T1000 (cell line): ENCODE results near the gene MME.

Experiments used
- DNase-seq: peaks from one replicate; lab custom pipeline; 2025; ENCODE audit warnings: mixed read lengths; lab: John Stamatoyannopoulos, UW

Gene MME

DNA sequence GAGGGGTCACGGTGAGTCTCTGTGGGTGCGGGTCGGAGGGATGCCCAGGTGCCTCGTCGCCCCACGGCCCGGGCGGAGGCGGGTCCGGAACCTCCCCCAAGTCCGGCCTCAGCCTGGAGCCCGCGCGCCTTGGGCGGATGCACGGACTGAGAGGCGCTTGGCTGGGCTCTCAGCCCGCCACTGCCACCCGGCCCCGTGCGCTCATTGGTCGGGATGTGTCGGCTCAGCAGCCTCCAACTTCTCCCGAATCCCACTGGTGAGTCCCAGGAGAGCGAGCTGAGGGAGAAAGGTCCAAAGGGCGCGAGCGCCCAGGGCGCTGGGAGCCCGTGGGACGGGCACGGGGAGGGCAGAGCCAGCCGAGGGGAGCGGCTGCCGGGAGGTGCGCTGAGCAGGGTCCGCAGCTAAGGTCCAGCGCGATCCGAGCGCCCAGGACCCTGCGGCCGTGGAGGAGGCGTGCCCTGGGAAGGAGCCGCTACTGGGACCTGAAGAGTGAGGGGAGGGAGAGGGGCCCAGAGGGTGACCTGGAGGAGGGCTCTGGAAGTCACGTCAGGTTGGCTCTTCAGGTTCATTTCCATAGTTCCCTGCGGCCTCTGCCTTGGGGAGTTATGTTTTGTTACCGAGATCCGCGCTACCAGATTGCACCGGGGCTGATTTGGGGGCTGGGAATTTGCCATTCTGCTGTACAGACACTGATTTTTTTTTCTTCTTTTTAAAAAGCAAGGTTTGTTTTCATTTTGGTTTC lies at the start of gene MME:
Gene MME, plus strand, starts transcription at position 574 of the 742 bp plus-strand sequence. CDS start 3,849 bp downstream, outside the sequence.
- DNase-seq, result no peak

- no peak for DNase-seq
These were observed 48.9 kb upstream of the MME start for GRCh38 chr3:155031186-155031585.

DNA sequence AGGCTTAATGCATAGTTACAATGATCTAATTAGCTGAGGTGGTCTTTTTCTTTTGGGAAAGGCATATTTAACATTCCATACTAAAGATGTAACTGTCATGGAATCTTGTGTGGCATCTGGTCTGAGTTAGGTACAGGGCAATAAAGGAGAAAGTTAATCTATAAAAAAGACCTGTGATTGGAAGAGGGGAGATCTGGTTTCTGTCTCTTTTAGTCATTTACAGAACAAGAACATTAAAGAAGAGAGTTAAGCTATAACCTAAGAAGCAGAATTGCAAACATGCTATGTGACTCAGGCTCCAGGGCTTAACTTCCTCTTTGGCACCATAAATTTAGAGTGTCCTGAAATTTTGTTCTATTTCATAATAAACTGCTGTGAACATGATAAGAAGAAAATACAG lies 47.2 kb upstream of the MME start:
- DNase-seq, result no peak

DNA sequence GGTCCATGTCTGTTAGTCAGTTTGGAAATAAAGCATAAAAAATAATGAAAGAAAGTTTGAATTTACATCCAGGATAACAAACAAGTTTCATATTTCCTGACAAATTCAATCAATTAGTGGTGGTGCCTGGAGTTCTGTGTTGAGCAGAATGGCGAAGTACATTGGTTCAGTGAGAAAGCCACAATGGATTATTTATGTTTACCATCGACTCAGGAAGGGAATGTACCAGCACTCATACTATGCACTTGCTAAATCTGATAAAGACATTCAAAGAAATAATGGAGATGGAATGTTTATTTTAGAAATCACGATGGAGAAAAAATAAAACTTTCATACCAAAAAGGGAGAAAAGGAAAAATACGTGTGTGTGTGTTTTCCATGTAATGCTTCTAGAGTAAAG lies 45.3 kb upstream of the MME start:
- no peak for DNase-seq

DNA sequence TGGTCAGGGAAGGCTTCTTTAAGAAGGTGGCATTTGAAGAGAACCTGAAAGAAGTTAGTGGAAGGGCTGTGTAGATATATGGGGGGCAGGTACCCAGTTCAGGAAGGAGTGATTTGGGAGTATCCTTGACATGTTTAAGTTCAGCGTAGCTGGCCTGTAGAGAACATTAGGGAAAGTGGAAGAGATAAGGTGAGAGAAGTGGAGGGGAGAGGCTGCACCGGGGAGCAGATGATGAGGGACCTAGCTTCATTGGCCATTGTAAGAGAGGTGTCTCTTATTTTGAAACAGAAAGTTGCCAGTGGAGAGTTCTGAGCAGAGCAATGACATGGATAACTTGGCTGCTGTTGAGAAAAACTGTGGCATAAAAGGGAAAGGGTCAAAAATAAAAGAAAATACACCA lies 44.6 kb upstream of the MME start:
- DNase-seq, result no peak

DNA sequence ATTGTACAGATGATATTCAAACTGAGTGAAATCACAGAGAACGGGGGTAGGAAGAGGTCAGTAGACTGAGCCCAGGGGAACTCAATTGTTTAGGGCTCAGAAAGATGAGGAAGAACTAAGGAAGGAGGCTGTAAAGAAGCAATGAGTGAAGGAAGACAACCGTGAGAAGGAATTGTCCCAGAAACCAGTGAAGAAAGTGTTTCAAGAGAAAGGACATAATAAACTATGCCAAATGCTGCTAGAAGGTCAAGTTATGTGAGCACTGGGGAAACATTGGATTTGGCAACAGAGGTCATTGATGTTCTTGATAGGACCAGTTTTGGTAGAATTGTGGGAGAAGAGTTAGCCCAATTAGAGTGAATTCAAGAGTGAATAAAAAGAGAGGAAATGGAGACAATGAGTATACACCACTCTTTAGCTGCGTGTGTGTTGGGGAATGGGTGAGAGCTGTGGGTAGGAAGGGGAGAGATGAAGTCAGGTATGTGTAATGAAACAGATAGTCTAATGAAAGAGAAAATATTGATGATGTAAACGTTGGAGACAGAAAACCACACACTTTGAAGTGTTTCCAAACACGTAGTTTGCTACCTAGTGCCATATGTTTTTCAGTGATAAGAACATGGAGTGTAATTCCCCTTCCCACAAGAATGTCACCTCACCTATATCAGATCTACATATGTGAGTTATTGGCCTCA lies 42.5 kb upstream of the MME start:
- DNase-seq, result no peak

- no peak for DNase-seq
These were observed 41.9 kb upstream of the MME start for GRCh38 chr3:155038203-155038554.

GRCh38 chr3:155046935-155047334 lies 33.2 kb upstream of the MME start:
- DNase-seq, result no peak

- DNase-seq, result no peak
These were observed 32.4 kb upstream of the MME start for GRCh38 chr3:155047672-155048071.

DNA sequence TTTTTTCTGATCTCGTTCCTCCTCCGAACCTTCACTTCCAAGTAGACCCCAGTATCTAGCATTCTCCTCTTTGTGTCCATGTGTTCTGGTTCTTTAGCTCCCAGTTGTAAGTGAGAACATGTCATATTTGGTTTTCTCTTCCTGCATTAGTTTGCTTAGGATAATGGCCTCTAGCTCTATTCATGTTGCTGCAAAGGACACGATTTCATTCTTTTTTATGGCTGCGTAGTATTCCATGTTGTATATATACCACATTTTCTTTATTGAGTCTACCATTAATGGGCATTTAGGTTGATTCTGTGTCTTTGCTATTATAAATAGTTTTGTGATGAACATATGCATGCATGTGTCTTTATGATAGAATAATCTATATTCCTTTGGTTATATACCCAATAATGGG lies 30.2 kb upstream of the MME start:
- no peak for DNase-seq

- no peak for DNase-seq
These were observed 27.6 kb upstream of the MME start for GRCh38 chr3:155052470-155052869.

- no peak for DNase-seq
These were observed 26.4 kb upstream of the MME start for GRCh38 chr3:155053756-155054155.

GRCh38 chr3:155064920-155065319 lies 15.2 kb upstream of the MME start:
- no peak for DNase-seq

DNA sequence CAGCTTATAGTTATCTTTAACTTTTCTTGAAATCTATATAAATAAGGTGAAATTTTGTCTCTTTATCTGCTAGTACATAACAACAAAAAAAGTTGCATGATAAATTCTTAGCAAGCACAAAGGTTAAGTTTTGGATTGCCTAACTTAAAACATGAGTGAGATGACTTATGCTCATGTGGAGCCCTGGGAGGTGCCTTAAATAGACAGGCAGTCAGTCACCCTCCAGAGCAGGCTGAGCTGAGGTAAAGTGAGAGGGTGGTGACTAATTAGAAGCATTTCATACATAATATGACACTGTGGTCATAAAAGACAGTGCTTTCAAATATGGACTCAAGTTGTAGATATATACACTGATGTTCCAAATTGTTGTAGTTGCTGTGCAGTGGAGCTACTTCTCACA lies 14.6 kb upstream of the MME start:
- no peak for DNase-seq

DNA sequence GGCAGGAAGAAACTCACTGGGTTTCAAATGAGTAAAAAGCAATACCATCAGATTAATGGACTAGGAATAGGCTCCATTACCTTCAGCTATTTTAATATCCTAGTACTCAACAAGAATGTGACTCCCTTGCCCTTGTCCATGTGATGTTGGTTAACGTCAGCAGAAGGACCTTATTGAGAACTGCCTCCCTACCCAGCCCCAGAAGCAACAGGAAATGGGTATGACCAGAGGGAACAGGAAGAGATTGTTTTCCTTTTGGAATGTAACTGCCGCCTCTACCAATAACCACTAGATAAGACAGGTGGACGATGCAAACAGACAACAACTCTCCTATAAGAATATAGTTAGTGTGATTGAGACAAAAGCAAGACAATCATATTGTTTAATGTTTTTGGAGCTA lies 10.4 kb upstream of the MME start:
- no peak for DNase-seq

DNA sequence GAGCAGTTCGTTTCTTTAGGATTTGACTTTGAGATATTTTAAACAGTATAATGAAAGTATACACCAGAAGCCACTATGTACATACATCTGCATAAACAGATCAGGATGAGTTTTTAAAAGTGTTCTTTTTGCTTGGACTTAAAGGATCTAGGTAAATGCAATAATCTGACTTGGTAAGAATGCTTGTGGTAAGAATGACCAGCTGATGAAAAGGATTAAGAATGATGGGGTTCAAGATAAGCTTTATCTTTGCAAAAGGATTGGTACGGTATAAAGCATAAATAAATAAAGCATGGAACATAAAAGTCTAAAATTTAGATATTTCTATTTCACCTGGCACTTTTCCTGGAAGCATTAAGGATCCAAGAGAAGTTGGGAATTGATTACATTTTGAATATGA lies 9.8 kb upstream of the MME start:
- DNase-seq, result no peak

DNA sequence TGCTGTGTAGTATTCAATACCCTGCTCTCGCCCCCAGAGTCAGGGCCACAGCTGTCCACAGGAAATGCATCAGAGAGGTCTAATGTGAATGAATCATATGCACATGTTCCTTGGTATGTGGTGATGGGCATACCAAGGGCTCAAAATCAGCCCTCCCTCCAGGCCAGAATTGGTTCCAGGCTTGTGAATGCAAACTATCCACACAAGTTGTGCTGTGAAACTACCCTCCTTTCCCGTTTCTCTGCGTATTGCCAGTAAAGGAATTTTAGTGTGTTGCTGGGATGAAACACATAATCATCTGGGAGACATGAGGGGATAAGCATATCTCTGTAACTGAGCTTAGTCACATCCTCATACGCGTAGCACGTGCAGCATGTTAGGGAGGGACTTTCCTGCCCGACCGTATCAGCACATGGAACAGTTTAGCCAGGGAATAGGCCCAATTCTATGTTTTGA lies 9.2 kb upstream of the MME start:
- peak; percentile 77 for DNase-seq

DNA sequence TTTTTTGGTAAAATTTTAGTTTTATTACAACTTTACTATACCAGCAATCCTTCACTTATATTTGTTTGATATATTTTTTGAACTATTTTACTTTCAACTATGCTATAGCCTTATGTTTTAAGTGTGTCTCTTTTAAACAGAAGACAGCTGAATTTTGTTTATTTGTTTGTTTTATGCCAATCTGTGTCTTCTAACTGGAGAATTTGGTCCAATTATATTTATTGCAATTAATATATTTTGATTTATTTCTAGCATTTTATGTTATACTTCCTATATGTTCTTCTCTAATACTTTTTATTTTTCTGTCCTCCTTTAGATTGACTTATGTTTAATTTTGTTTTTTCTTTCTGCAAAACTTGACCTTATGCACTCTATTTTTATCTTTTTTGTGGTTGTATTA lies 4.9 kb upstream of the MME start:
- DNase-seq, result no peak

- DNase-seq, result no peak
These were observed 3.2 kb upstream of the MME start for GRCh38 chr3:155076888-155077287.

GRCh38 chr3:155078711-155079467 lies 1.2 kb upstream of the MME start:
- DNase-seq, result no peak

- peak; percentile 53 for DNase-seq
These were observed 712 bp upstream of the MME start for GRCh38 chr3:155079468-155079745.

- no peak for DNase-seq
These were observed 573 bp downstream of the MME start for GRCh38 chr3:155080692-155081091.

DNA sequence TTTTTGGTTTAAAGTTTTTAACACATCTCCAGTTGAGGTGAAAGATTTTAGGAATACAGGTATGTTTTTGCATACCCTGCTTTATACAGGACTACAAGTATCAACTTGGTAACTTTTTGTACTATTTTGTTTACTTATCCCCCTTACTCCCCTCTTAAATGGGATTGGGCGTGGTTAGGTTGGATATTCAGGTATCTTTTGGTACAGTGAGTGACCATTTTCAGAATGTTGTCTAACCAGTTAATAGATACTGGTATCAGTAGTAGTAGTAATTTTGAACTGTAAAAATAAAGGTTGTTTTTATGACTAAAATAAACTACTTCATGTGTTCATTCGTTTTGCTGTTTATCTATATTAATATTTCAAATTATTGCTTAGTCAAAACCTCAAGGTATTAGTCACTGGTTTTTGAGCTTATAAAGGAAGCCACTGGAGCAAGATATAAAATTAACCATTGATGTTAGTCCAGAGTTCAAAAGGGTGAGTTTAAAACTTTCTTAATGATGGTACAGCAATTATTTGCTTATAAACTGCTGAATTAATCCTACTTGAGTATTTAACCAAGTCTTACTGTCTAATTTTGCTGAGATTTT lies 3.3 kb downstream of the MME start:
- no peak for DNase-seq
